ENCODE results near the gene SSH2. TPM values are rescaled to one million over a fixed set of nuclear protein-coding genes. Genes with fewer than 3 reads are reported as not detected.

The SSH2 gene
- total and polyA plus RNA-seq, 2 experiments from 2014 or later: 9.9 to 12.7 TPM

- no peak overlapping the region for H3K27ac ChIP-seq
- WGBS (ENCODE audit: low lambda C conversion rate, missing lambda C conversion rate): 93% methylated on average over 2 of the region's 2 CpGs
- H3K9me2 ChIP-seq (replicated peaks; ENCODE audit: insufficient read depth): no peaks in the 10 kb centered on the region
- H3K9me3 ChIP-seq (ENCODE audit: low read depth): no peaks in the 10 kb centered on the region
- DNase-seq (ENCODE audit: low spot score): no peak
- no peak overlapping the region for H2AFZ ChIP-seq
- no peaks in the 10 kb centered on the region for H3K36me3 ChIP-seq (replicated peaks; ENCODE audit: insufficient read depth, low read depth)
- no peaks in the 10 kb centered on the region for H4K20me1 ChIP-seq (ENCODE audit: insufficient read depth, poor library complexity, severe bottlenecking)
- H3K4me3 ChIP-seq: no peak overlapping the region
- TF ChIP-seq EZH2phosphoT487 (IDR thresholded peaks at IDR 0.05; ENCODE audit: low read depth, severe bottlenecking, unreplicated experiment): no peak
- TF ChIP-seq EZH2 (IDR thresholded peaks at IDR 0.05; ENCODE audit: borderline replicate concordance): no peak
- TF ChIP-seq CTCF (IDR thresholded peaks at IDR 0.05; ENCODE audit: poor library complexity): no peak
- H3K4me1 ChIP-seq (ENCODE audit: insufficient read depth): no peaks in the 10 kb centered on the region
- H3K79me2 ChIP-seq: peaks cover 3% of the 10 kb centered on the region
- H3K27me3 ChIP-seq: no peaks in the 10 kb centered on the region
- H3K4me2 ChIP-seq: no peak overlapping the region
These were observed 133.4 kb downstream of the SSH2 start for GRCh38 chr17:29796652-29797051.

DNA sequence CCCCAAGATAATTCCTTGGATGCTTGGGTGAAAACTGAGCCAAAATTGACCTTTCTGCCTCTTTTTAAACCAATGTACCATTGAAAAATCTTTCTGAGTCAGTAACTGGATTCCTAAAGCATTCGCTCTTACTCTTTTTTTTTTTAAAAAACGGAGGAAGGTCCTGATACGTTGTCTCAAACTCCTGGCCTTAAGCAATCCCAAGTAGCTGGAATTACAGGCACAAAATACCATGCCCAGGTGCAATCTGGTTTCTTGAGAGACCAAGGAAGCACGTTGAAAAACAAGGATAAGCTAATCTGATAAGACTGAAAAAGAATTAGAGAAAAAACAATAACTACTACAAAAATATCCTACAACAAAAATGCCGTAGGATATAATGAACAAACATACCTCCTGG, 136.5 kb downstream of the SSH2 start:
- no peaks in the 10 kb centered on the region for H3K27me3 ChIP-seq
- H3K79me2 ChIP-seq: no peaks in the 10 kb centered on the region
- no peaks in the 10 kb centered on the region for H3K9me2 ChIP-seq (replicated peaks; ENCODE audit: insufficient read depth)
- no peaks in the 10 kb centered on the region for H3K9me3 ChIP-seq (ENCODE audit: low read depth)
- no peaks in the 10 kb centered on the region for H3K36me3 ChIP-seq (replicated peaks; ENCODE audit: insufficient read depth, low read depth)
- H3K4me2 ChIP-seq: no peak overlapping the region
- H4K20me1 ChIP-seq (ENCODE audit: insufficient read depth, poor library complexity, severe bottlenecking): no peaks in the 10 kb centered on the region
- no peak overlapping the region for H3K27ac ChIP-seq
- H3K4me3 ChIP-seq: no peak overlapping the region
- WGBS (ENCODE audit: low lambda C conversion rate, missing lambda C conversion rate): 72% methylated on average over 5 of the region's 5 CpGs
- no peak for DNase-seq (ENCODE audit: low spot score)
- H2AFZ ChIP-seq: no peak overlapping the region
- TF ChIP-seq CTCF (IDR thresholded peaks at IDR 0.05; ENCODE audit: poor library complexity): no peak
- no peak for TF ChIP-seq EZH2 (IDR thresholded peaks at IDR 0.05; ENCODE audit: borderline replicate concordance)
- no peak for TF ChIP-seq EZH2phosphoT487 (IDR thresholded peaks at IDR 0.05; ENCODE audit: low read depth, severe bottlenecking, unreplicated experiment)
- H3K4me1 ChIP-seq (ENCODE audit: insufficient read depth): no peaks in the 10 kb centered on the region

- H3K36me3 ChIP-seq (replicated peaks; ENCODE audit: insufficient read depth, low read depth): no peaks in the 10 kb centered on the region
- no peak overlapping the region for H3K4me2 ChIP-seq
- no peak for TF ChIP-seq CTCF (IDR thresholded peaks at IDR 0.05; ENCODE audit: poor library complexity)
- TF ChIP-seq EZH2phosphoT487 (IDR thresholded peaks at IDR 0.05; ENCODE audit: low read depth, severe bottlenecking, unreplicated experiment): no peak
- no peak for TF ChIP-seq EZH2 (IDR thresholded peaks at IDR 0.05; ENCODE audit: borderline replicate concordance)
- H3K27me3 ChIP-seq: no peaks in the 10 kb centered on the region
- no peak overlapping the region for H2AFZ ChIP-seq
- H3K27ac ChIP-seq: no peak overlapping the region
- H3K79me2 ChIP-seq: no peaks in the 10 kb centered on the region
- H4K20me1 ChIP-seq (ENCODE audit: insufficient read depth, poor library complexity, severe bottlenecking): no peaks in the 10 kb centered on the region
- DNase-seq (ENCODE audit: low spot score): no peak
- H3K9me3 ChIP-seq (ENCODE audit: low read depth): no peaks in the 10 kb centered on the region
- H3K9me2 ChIP-seq (replicated peaks; ENCODE audit: insufficient read depth): no peaks in the 10 kb centered on the region
- H3K4me1 ChIP-seq (ENCODE audit: insufficient read depth): no peaks in the 10 kb centered on the region
- no peak overlapping the region for H3K4me3 ChIP-seq
- 89% methylated on average over 3 of the region's 3 CpGs for WGBS (ENCODE audit: low lambda C conversion rate, missing lambda C conversion rate)
These were observed 138.5 kb downstream of the SSH2 start for GRCh38 chr17:29791336-29792080.
